ENCODE results near the gene UBE2E2. TPM values are rescaled to one million over a fixed set of nuclear protein-coding genes. Genes with fewer than 3 reads are reported as not detected.

UBE2E2 gene
- total RNA-seq, 1 experiment from 2014 or later, result 38.6 TPM

DNA sequence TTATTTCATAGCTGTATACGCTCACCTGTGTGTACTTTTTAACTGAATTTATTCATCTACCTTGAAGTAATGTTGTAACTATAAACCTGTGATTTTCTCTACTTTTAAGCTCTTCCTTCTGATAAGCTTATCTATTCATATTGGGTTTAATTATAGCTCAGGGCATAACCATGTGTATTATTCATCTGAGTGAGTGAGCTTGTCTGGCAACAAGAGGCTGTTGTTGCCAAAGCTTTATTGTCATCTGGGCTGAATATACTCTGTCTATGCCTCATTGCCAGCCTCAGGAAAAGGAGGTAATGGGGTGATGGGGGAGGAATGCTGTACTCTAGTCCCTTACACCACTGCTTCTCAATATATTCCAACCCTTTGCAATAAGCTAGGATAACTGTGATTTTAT, 292.4 kb downstream of the UBE2E2 start:
- no peak overlapping the region for H2BK20ac ChIP-seq (ENCODE audit: low read depth, low read length, poor library complexity, severe bottlenecking)
- no peaks in the 10 kb centered on the region for H3K23me2 ChIP-seq (ENCODE audit: insufficient read length, low read depth, low read length, poor library complexity, severe bottlenecking)
- no peak overlapping the region for H3K14ac ChIP-seq (ENCODE audit: insufficient read depth, low read length)
- TF ChIP-seq, protein P1, sequence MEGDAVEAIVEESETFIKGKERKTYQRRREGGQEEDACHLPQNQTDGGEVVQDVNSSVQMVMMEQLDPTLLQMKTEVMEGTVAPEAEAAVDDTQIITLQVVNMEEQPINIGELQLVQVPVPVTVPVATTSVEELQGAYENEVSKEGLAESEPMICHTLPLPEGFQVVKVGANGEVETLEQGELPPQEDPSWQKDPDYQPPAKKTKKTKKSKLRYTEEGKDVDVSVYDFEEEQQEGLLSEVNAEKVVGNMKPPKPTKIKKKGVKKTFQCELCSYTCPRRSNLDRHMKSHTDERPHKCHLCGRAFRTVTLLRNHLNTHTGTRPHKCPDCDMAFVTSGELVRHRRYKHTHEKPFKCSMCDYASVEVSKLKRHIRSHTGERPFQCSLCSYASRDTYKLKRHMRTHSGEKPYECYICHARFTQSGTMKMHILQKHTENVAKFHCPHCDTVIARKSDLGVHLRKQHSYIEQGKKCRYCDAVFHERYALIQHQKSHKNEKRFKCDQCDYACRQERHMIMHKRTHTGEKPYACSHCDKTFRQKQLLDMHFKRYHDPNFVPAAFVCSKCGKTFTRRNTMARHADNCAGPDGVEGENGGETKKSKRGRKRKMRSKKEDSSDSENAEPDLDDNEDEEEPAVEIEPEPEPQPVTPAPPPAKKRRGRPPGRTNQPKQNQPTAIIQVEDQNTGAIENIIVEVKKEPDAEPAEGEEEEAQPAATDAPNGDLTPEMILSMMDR (conservative IDR thresholded peaks at IDR 0.05), result no peak
- no peak overlapping the region for H2BK5ac ChIP-seq (ENCODE audit: insufficient read length, low read length)
- H4K8ac ChIP-seq (replicated peaks; ENCODE audit: insufficient read length, low read depth, low read length), result no peak overlapping the region
- H3K23ac ChIP-seq (ENCODE audit: insufficient read length, low read depth, low read length), result no peak overlapping the region
- no peak overlapping the region for H2BK15ac ChIP-seq (ENCODE audit: low read depth, low read length)
- no peak overlapping the region for H3K18ac ChIP-seq (ENCODE audit: insufficient read length, low read depth, low read length)
- Mint-ChIP-seq H3K4me1 (no peaks in the 10 kb centered on the region; a peak in 2 of 4 replicates), H3K27me3 (ENCODE audit: low read depth) (no peaks in the 10 kb centered on the region), H3K36me3 (ENCODE audit: insufficient read depth in 1 of 3, low read depth in 3 of 3) (no peaks in the 10 kb centered on the region), H3K27ac (0 out of 7 replicates have a peak overlapping the region, but pooled peaks of 1 of the 3 experiments have one; percentile 3), H3K4me3 (no peak overlapping the region), H3K9me3 (no peaks in the 10 kb centered on the region)
- no peaks in the 10 kb centered on the region for H3K79me2 ChIP-seq (ENCODE audit: insufficient read depth, low read length)
- H4K20me1 ChIP-seq (ENCODE audit: control insufficient read depth, insufficient read depth, insufficient read length), result no peaks in the 10 kb centered on the region
- H2BK12ac ChIP-seq (ENCODE audit: insufficient read length, low read depth, low read length), result no peak overlapping the region
- no peak overlapping the region for H3K9ac ChIP-seq (ENCODE audit: extremely low read depth, insufficient read length, low read length)
- no peak overlapping the region for H3K4me2 ChIP-seq (ENCODE audit: insufficient read depth, insufficient read length, low read length)
- no peak overlapping the region for H3K4ac ChIP-seq (ENCODE audit: low read depth, low read length)
- H2AK5ac ChIP-seq (ENCODE audit: insufficient read length, low read length), result no peak overlapping the region
- H3K9me3 ChIP-seq (ENCODE audit: control insufficient read depth, low read depth, low read length), result no peaks in the 10 kb centered on the region
- H4K5ac ChIP-seq (ENCODE audit: insufficient read length, low read depth, low read length), result no peak overlapping the region
- no peaks in the 10 kb centered on the region for H3K4me1 ChIP-seq (ENCODE audit: insufficient read depth, low read length)
- no peak overlapping the region for H4K91ac ChIP-seq (ENCODE audit: insufficient read length, low read depth, low read length)
- H3K56ac ChIP-seq (ENCODE audit: insufficient read length, low read depth, low read length), result no peak overlapping the region
- DNase-seq, result no peak
- no peak overlapping the region for H3K27ac ChIP-seq (ENCODE audit: insufficient read length, low read depth, low read length)
- H3K27me3 ChIP-seq (ENCODE audit: insufficient read depth, low read length), result no peaks in the 10 kb centered on the region
- H2AFZ ChIP-seq (ENCODE audit: low read length), result no peak overlapping the region
- no peaks in the 10 kb centered on the region for H3K79me1 ChIP-seq (ENCODE audit: insufficient read depth, low read depth, low read length, poor library complexity, severe bottlenecking)
- WGBS (ENCODE audit: extremely low coverage, insufficient read length, low lambda C conversion rate), result no CpG with 5 or more reads among the region's 1 CpG
- no peak overlapping the region for H3T11ph ChIP-seq (ENCODE audit: low read length)
- no peak overlapping the region for H2BK120ac ChIP-seq (ENCODE audit: low read depth, low read length, poor library complexity, severe bottlenecking)

Measured in H9 (cell line).